ENCODE measurements around the gene KIAA1958. TPM values are rescaled to one million over a fixed set of nuclear protein-coding genes. Genes with fewer than 3 reads are reported as not detected.

Gene KIAA1958, protein sequence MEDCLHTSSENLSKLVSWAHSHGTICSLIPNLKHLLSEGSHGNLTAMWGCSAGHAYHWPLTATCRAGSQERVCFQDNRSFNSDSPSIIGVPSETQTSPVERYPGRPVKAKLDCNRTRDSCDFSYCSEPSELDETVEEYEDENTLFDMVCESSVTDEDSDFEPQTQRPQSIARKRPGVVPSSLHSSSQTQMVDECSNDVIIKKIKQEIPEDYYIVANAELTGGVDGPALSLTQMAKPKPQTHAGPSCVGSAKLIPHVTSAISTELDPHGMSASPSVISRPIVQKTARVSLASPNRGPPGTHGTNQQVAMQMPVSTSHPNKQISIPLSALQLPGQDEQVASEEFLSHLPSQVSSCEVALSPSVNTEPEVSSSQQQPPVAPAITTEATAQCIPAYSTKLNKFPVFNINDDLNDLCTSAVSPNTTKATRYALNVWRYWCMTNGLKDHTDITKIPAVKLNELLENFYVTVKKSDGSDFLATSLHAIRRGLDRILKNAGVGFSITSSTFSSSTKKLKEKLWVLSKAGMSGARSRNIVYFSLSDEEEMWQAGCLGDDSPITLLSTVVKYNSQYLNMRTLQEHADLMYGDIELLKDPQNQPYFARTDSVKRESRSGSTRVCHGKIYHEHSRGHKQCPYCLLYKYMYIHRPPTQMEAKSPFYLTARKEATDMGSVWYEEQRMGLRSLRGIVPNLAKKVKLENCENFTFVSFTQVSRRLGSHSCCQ
- 16.2 and 17.6 TPM in 2 replicates for total RNA-seq (2014; rRNA removed; shearing (Covaris generic))

DNA sequence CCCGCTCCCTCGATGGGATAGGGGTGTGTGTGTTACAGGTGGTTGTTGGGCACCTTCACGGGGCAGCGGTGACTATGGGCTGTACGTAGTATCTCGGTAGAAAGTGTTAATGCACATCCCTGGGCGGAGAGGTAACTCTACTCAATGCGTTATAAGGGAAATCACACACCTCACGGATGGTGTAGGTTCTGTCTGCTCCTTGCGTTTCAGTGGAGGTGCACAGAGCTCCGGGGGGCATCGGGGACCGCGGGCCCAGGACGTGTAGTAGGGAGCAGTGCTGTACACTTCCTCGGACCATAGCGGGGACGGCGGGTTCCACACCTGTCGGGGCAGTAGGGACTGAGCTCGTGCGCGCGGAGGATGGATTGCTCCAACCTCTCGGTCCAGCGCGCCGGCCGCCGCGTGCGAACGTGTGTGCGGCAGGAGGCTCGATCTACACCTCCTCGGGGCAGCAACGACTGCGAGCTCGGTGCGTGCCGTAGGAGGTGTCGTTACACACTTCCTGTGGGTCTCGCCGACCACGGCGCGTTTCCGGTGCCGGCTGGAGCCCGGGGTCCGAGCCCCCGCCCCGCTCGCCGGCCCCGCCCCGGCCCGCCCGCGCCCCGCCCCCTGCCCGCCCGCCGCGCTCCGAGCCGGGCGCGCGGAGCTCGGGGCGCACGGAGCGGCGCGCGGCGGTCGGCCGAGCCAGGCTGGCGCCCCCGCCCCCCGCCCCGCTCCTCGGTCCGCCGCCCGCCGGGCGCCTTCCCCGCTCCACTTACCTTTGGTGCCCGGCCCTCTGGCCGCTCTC lies at the start of gene KIAA1958:
Gene KIAA1958 (plus strand): TSS at position 607 of the 787 bp plus-strand sequence. CDS start 87,254 bp downstream, outside the sequence.
- DNase-seq: peak; percentile 89 to 92
- Histone ChIP-seq H3K27me3 (no peaks in the 10 kb centered on the region), H3K27ac (peak within 1 kb of the TSS; percentile 52), H3K36me3 (no peaks in the 10 kb centered on the region), H3K4me1 (peaks cover 5% of the 10 kb centered on the region), H3K9me3 (replicated peaks) (no peaks in the 10 kb centered on the region), H3K4me3 (peak within 1 kb of the TSS; percentile 99)

DNA sequence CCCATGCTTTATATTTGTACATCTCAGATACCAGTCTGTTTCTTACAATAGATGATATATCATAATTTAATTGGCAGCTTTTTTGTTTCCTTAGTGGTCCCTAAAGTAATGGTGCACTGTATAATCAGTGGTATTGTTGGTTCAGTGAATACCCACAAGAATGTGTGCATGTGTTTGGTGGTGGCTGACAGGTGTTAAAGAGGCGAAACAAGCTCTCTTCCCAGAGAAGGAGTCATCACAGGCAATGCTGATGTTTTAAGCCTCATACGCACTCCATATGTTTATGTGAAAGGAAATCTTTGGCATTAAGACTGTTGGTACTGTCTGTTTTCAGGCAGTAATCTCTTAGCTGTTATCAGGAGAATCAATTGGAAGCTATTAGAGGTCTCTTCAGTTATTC lies 49.2 kb upstream of the KIAA1958 start:
- H3K9me3 ChIP-seq (replicated peaks): no peaks in the 10 kb centered on the region
- H3K27ac ChIP-seq: peak overlapping the region; percentile 21
- no peak overlapping the region for H3K4me3 ChIP-seq
- H3K36me3 ChIP-seq: peaks cover under 1% of the 10 kb centered on the region
- no peaks in the 10 kb centered on the region for H3K27me3 ChIP-seq
- DNase-seq: peak; percentile 60 to 76
- peaks cover 11% of the 10 kb centered on the region for H3K4me1 ChIP-seq

DNA sequence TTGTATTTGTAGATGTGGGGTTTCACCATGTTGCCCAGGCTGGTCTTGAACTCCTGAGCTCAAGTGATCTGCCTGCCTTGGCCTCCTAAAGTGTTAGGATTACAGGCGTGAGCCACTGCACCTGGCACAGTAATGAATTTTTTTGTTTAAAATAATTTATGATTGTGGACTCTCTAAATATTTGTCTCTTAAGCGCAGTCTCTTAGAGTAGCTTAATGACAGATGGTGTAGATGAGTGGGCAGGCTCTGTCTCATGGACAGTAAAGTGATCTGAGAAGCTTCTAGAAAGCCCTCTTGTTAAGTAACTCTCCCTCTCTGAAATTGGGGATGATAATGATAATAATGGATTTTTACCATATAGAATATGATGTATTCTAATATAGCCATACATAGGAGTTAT lies 47.5 kb upstream of the KIAA1958 start:
- Histone ChIP-seq H3K36me3 (peaks cover 9% of the 10 kb centered on the region), H3K9me3 (replicated peaks) (no peaks in the 10 kb centered on the region), H3K4me3 (no peak overlapping the region), H3K27ac (no peak overlapping the region), H3K27me3 (no peaks in the 10 kb centered on the region), H3K4me1 (peaks cover 11% of the 10 kb centered on the region)
- DNase-seq: no peak

DNA sequence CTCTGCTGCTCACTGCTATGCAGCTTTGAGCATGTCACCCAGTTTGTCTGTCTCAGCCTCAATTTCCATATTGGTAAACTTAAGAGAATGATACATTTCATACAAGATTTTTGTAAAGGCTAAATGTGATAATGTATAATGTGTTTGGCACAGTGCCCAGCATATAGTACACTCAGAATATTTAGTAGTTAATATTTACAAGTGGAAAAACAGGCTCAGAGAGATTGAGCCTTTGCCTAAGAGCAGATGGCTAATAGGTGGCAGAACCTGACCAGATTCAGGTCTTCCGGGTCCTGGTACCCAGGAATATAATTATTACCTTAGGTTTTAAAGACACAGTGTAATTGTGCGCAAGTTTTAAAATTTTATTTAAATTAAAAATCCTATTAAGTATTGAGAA lies 46.8 kb upstream of the KIAA1958 start:
- Histone ChIP-seq H3K27ac (no peak overlapping the region), H3K36me3 (peaks cover 9% of the 10 kb centered on the region), H3K4me3 (no peak overlapping the region), H3K4me1 (peaks cover 11% of the 10 kb centered on the region), H3K27me3 (no peaks in the 10 kb centered on the region), H3K9me3 (replicated peaks) (no peaks in the 10 kb centered on the region)
- DNase-seq: no peak

DNA sequence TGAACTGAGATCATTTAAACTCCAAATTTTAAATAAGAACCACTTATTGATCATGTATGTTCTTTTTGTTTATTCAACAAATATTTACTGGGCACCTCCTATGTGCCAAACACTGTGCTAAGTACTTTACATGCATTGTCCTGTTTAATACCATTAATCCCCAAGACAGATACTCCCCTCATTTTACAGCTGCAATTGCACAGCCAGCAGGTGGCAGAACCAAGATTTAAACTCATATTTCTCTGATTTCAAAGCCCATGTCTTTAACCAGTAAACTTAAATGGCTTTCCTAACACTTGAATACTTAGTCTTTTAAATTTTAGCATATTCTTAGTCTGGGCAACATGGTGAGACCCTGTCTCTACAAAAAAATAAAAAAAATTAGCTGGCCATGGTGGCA lies 43.4 kb upstream of the KIAA1958 start:
- no peak overlapping the region for H3K27ac ChIP-seq
- H3K36me3 ChIP-seq: peaks cover 9% of the 10 kb centered on the region
- no peaks in the 10 kb centered on the region for H3K27me3 ChIP-seq
- DNase-seq: no peak
- peaks cover 7% of the 10 kb centered on the region; the same call in 1 of the 2 replicates for H3K4me1 ChIP-seq
- no peaks in the 10 kb centered on the region for H3K9me3 ChIP-seq (replicated peaks)
- no peak overlapping the region for H3K4me3 ChIP-seq

DNA sequence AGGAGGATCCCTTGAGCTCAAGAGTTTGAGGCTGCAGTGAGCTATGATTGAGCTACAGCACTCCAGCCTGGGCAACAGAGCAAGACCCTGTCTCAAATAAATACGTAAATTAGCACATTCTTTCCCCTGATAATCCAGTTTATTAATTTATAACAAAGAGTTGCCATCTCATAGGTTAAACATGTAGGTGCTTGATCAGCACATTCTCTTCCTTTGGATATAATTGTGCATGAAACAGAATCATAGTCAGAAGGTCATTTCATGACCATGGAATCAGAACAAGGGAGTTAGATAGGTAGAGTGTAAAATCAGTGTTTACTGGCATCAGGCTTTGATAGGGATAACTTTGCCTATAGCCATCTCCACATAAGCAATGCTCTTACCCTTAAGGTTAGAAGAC lies 43.0 kb upstream of the KIAA1958 start:
- H3K27ac ChIP-seq: no peak overlapping the region
- peaks cover 9% of the 10 kb centered on the region for H3K36me3 ChIP-seq
- no peaks in the 10 kb centered on the region for H3K27me3 ChIP-seq
- H3K4me1 ChIP-seq: 0 out of 2 replicates have a peak, but pooled peaks cover 7% of the 10 kb centered on the region
- DNase-seq: no peak
- H3K9me3 ChIP-seq (replicated peaks): no peaks in the 10 kb centered on the region
- no peak overlapping the region for H3K4me3 ChIP-seq

DNA sequence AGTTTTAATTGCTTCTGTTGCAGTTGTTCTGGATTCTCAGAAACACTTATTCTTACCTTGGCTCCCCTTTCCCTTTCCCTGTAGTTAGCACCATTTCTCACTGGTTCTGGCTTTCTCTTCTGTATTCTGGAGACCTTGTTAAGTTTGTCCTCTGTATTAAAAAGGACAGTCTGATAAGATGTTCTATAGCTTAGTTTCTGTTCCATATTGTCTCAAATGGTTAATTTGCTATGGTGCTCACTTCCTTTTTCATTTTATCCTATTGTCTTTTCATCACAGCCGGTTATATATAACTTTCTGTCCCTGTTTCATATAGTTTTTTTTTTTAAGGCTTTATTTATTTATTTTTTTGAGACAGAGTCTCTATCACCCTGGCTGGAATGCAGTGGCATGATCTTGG lies 41.4 kb upstream of the KIAA1958 start:
- no peak for DNase-seq
- Histone ChIP-seq H3K36me3 (peaks cover 9% of the 10 kb centered on the region; the same call in 1 of the 2 replicates), H3K27ac (no peak overlapping the region), H3K9me3 (replicated peaks) (no peaks in the 10 kb centered on the region), H3K4me1 (0 out of 2 replicates have a peak, but pooled peaks cover 7% of the 10 kb centered on the region), H3K4me3 (no peak overlapping the region), H3K27me3 (no peaks in the 10 kb centered on the region)

DNA sequence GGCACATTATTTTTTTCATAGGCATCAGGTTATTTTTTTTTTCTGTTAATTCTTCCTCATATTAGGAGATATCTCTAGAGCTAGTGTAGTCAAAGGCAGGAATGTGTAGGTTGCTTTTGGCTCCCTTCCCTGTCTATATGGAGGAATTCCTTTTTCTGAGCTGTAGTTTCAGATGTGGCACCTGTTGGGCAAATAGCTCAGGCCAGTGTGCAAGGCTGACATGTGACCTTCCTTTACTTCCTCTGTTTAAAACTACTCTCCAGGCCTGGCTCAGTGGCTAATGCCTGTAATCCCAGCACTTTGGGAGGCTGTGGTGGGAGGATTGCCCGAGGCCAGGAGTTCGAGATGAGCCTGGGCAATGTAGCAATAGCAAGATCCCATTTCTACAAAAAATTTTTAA lies 40.5 kb upstream of the KIAA1958 start:
- DNase-seq: peak; percentile 14 to 38
- H3K27ac ChIP-seq: no peak overlapping the region
- no peaks in the 10 kb centered on the region for H3K27me3 ChIP-seq
- peaks cover 9% of the 10 kb centered on the region; the same call in 1 of the 2 replicates for H3K36me3 ChIP-seq
- H3K4me1 ChIP-seq: 0 out of 2 replicates have a peak, but pooled peaks cover 7% of the 10 kb centered on the region
- no peak overlapping the region for H3K4me3 ChIP-seq
- no peaks in the 10 kb centered on the region for H3K9me3 ChIP-seq (replicated peaks)

DNA sequence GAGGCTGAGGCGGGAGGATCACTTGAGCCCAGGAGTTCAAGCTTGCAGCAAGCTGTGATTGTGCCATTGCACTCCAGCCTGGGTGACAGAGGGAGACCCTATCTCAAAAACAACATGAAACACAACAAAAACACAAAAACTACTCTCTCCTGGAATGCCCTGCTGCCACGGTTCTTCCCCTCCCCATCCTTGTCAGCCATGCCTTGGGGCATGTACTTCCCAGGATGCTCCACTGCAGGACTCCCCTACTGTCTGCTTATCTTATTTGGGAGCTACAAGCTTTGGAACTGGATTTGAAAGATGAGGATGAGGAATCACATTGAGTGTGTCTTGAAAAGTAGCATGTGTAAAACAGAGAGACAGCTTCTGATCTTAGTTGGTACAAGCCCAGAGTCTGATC lies 40.1 kb upstream of the KIAA1958 start:
- H3K36me3 ChIP-seq: peaks cover 9% of the 10 kb centered on the region; the same call in 1 of the 2 replicates
- no peaks in the 10 kb centered on the region for H3K27me3 ChIP-seq
- H3K4me3 ChIP-seq: no peak overlapping the region
- no peak for DNase-seq
- H3K9me3 ChIP-seq (replicated peaks): no peaks in the 10 kb centered on the region
- no peak overlapping the region for H3K27ac ChIP-seq
- 0 out of 2 replicates have a peak, but pooled peaks cover 7% of the 10 kb centered on the region for H3K4me1 ChIP-seq

DNA sequence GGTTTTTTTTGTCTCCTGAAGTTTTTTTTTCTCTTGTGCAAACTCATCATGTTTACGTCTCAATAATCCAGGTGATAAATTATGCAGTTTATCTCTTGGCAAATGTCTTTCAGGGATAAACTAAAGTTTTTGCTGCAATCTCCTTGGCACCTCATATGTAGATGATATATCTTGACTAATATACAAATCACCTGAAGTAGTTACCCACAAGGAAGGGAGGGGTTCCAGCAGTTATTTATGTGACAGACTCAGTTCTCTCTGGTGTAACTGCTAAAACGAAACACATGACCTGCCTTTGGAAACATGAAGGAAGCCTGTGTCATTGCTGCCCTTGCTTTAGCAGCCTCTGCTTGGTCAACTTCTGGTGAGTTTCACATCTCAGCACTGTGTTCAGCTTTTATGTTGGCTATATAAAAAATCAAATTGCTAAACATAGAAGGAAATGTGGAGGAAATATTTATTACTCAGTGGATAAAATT lies 39.3 kb upstream of the KIAA1958 start:
- Histone ChIP-seq H3K27me3 (no peaks in the 10 kb centered on the region), H3K27ac (no peak overlapping the region), H3K4me3 (no peak overlapping the region), H3K36me3 (peaks cover 9% of the 10 kb centered on the region; the same call in 1 of the 2 replicates), H3K4me1 (0 out of 2 replicates have a peak, but pooled peaks cover 7% of the 10 kb centered on the region), H3K9me3 (replicated peaks) (no peaks in the 10 kb centered on the region)
- no peak for DNase-seq

DNA sequence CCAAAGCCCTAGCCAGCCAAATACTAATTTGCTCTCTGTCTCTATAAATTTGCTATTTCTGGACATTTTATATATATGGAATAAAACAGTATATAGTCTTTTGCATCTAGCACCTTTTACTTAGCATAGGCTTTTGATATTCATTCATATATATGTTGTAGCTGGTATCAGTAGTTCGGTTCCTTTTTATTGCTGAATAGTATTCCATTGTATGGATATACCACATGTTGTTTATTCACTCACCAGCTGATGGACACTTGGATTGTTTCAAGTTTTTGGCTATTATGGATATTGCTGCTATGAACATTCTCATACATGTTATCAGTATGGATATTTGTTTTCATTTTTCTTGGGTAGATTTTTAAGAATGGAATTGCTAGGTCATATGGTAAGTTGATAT lies 23.8 kb upstream of the KIAA1958 start:
- H3K4me3 ChIP-seq: no peak overlapping the region
- H3K4me1 ChIP-seq: no peaks in the 10 kb centered on the region
- H3K27ac ChIP-seq: no peak overlapping the region
- no peak for DNase-seq
- H3K36me3 ChIP-seq: peaks cover 58% of the 10 kb centered on the region
- no peaks in the 10 kb centered on the region for H3K27me3 ChIP-seq
- H3K9me3 ChIP-seq (replicated peaks): peaks cover 9% of the 10 kb centered on the region

DNA sequence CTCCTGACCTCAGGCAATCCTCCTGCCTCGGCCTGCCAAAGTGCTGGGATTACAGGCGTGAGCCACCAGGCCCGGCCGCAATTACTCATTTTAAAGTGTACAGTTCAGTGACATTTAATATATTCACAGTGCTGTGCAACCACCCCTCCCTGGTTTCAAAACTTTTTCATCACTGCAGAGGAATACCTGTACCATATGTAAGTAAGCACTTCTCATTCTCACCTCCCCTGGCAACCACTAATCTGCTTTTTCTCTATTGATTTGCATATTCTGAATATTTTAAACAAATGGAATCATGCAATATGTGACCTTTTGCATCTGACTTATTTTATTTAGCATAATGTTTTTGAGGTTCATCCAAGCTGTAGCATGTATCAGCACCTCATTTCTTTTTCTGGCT lies 21.3 kb upstream of the KIAA1958 start:
- H3K4me3 ChIP-seq: no peak overlapping the region
- peaks cover 45% of the 10 kb centered on the region for H3K36me3 ChIP-seq
- no peak for DNase-seq
- H3K27me3 ChIP-seq: no peaks in the 10 kb centered on the region
- H3K9me3 ChIP-seq (replicated peaks): peaks cover 9% of the 10 kb centered on the region
- H3K4me1 ChIP-seq: no peaks in the 10 kb centered on the region
- H3K27ac ChIP-seq: no peak overlapping the region

DNA sequence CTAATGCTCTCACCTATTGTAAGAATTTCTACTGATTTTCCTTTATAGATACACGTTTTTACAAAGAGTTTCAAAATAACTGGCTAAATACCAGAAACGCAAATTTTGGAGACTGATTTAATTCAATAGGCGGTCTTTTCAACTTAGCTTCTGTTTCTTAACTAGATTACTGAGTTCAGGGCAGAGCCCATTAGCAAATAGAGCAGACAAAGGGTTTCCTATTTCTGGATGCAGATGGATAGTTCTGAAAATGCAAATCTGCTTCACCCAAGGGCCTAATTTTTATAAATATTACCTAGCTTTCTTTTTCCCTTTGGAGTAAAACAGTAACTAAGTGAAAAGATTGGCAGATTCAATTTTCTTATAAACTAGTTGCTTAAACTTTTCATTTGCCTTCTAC lies 13.6 kb upstream of the KIAA1958 start:
- Histone ChIP-seq H3K27me3 (no peaks in the 10 kb centered on the region), H3K36me3 (peaks cover 15% of the 10 kb centered on the region), H3K4me3 (no peak overlapping the region), H3K4me1 (no peaks in the 10 kb centered on the region), H3K27ac (no peak overlapping the region), H3K9me3 (replicated peaks) (peaks cover 4% of the 10 kb centered on the region; the same call in 1 of the 2 replicates)
- DNase-seq: no peak

DNA sequence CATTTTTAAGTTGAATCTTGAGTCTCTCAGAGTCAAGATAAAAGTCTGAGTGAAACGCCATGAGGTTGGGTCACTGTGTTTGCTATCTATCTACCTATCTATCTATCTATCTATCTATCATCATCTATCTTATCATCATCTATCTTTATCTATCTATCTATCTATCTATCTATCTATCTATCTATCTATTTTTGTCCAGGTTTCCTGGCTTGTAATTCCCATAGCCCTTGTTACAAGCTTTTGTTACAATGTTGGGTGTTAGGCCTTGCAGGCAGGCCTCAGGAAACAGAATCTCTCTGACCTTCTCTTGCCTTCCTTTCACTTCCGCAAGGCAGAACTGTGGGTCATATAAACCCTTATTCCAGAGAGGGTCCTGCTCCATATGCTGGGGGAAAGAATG lies 12.6 kb upstream of the KIAA1958 start:
- Histone ChIP-seq H3K9me3 (replicated peaks) (peaks cover 4% of the 10 kb centered on the region; the same call in 1 of the 2 replicates), H3K27ac (no peak overlapping the region), H3K4me3 (no peak overlapping the region), H3K27me3 (no peaks in the 10 kb centered on the region), H3K4me1 (no peaks in the 10 kb centered on the region), H3K36me3 (peaks cover 13% of the 10 kb centered on the region)
- DNase-seq: no peak
